H9 (cell line): ENCODE data around the gene PELI2. TPM values are rescaled to one million over a fixed set of nuclear protein-coding genes. Genes with fewer than 3 reads are reported as not detected.

Source experiments
- DNase-seq: peaks from one replicate; pipeline ENCODE4 v3.0.0-alpha.2; 2017
- H2AFZ ChIP-seq: one replicate; pipeline ENCODE4 v1.6.1; 2013; ENCODE audit warnings: mild to moderate bottlenecking, low read length, control low read depth, moderate library complexity
- H2AK5ac ChIP-seq: 2 replicates; pipeline ENCODE4 v1.6.1; 2013; ENCODE audit warnings: low read length, control low read depth, mixed read lengths; ENCODE audit not compliant: insufficient read length
- H2BK120ac ChIP-seq: one replicate; pipeline ENCODE4 v1.6.1; 2013; ENCODE audit warnings: low read depth, mild to moderate bottlenecking, low read length, control low read depth, inconsistent platforms; ENCODE audit not compliant: poor library complexity, severe bottlenecking
- H2BK12ac ChIP-seq: 2 replicates; pipeline ENCODE4 v1.6.1; 2013; ENCODE audit warnings: low read length, control low read depth, mixed read lengths, low read depth; ENCODE audit not compliant: insufficient read length
- H2BK15ac ChIP-seq: 2 replicates; pipeline ENCODE4 v1.6.1; 2013; ENCODE audit warnings: low read depth, low read length, control low read depth
- H2BK20ac ChIP-seq: one replicate; pipeline ENCODE4 v1.6.1; 2013; ENCODE audit warnings: low read depth, mild to moderate bottlenecking, low read length, control low read depth, inconsistent platforms; ENCODE audit not compliant: poor library complexity, severe bottlenecking
- H2BK5ac ChIP-seq: 2 replicates; pipeline ENCODE4 v1.6.1; 2013; ENCODE audit warnings: low read length, control low read depth, mixed read lengths; ENCODE audit not compliant: insufficient read length
- H3K14ac ChIP-seq: 2 replicates; pipeline ENCODE4 v1.6.1; 2013; ENCODE audit warnings: low read length, control low read depth; ENCODE audit not compliant: insufficient read depth
- H3K18ac ChIP-seq: 2 replicates; pipeline ENCODE4 v1.6.1; 2013; ENCODE audit warnings: low read depth, mild to moderate bottlenecking, mixed read lengths, low read length, control low read depth; ENCODE audit not compliant: insufficient read length
- H3K23ac ChIP-seq: 2 replicates; pipeline ENCODE4 v1.6.1; 2013; ENCODE audit warnings: low read length, control low read depth, mixed read lengths, low read depth; ENCODE audit not compliant: insufficient read length
- H3K23me2 ChIP-seq: 2 replicates; pipeline ENCODE4 v1.6.1; 2013; ENCODE audit warnings: low read depth, mild to moderate bottlenecking, mixed read lengths, low read length, control low read depth; ENCODE audit not compliant: insufficient read length, poor library complexity, severe bottlenecking
- H3K27ac ChIP-seq: 2 replicates; pipeline ENCODE4 v1.5.1; 2013; ENCODE audit warnings: low read length, control low read depth, mixed read lengths, low read depth; ENCODE audit not compliant: insufficient read length
- H3K27me3 ChIP-seq: 2 replicates; pipeline ENCODE4 v1.6.1; 2013; ENCODE audit warnings: low read length, control low read depth, inconsistent platforms; ENCODE audit not compliant: insufficient read depth
- H3K4ac ChIP-seq: 2 replicates; pipeline ENCODE4 v1.6.1; 2013; ENCODE audit warnings: low read depth, mild to moderate bottlenecking, control low read depth, inconsistent platforms, low read length, moderate library complexity
- H3K4me1 ChIP-seq: 2 replicates; pipeline ENCODE4 v1.6.1; 2013; ENCODE audit warnings: low read length, control low read depth, inconsistent platforms; ENCODE audit not compliant: insufficient read depth
- H3K4me2 ChIP-seq: 2 replicates; pipeline ENCODE4 v1.6.1; 2013; ENCODE audit warnings: low read length, control low read depth, mixed read lengths; ENCODE audit not compliant: insufficient read length, insufficient read depth
- H3K56ac ChIP-seq: 2 replicates; pipeline ENCODE4 v1.6.1; 2013; ENCODE audit warnings: low read depth, mild to moderate bottlenecking, mixed read lengths, low read length, control low read depth; ENCODE audit not compliant: insufficient read length
- H3K79me1 ChIP-seq: 2 replicates; pipeline ENCODE4 v1.6.1; 2013; ENCODE audit warnings: low read depth, mild to moderate bottlenecking, moderate library complexity, low read length, control low read depth, inconsistent platforms; ENCODE audit not compliant: insufficient read depth, poor library complexity, severe bottlenecking
- H3K79me2 ChIP-seq: 2 replicates; pipeline ENCODE4 v1.6.1; 2013; ENCODE audit warnings: low read length, control low read depth, inconsistent platforms; ENCODE audit not compliant: insufficient read depth
- H3K9ac ChIP-seq: 2 replicates; pipeline ENCODE4 v1.6.1; 2013; ENCODE audit warnings: low read length, control low read depth, mixed read lengths; ENCODE audit not compliant: insufficient read length; ENCODE audit errors: extremely low read depth
- H3K9me3 ChIP-seq: one replicate; pipeline ENCODE4 v1.6.1; 2013; ENCODE audit warnings: low read depth, low read length, inconsistent platforms; ENCODE audit not compliant: control insufficient read depth
- H3T11ph ChIP-seq: one replicate; pipeline ENCODE4 v1.6.1; 2013; ENCODE audit warnings: mild to moderate bottlenecking, low read length, control low read depth, inconsistent platforms
- H4K20me1 ChIP-seq: one replicate; pipeline ENCODE4 v1.6.1; 2013; ENCODE audit not compliant: control insufficient read depth, insufficient read length, insufficient read depth
- H4K5ac ChIP-seq: 2 replicates; pipeline ENCODE4 v1.6.1; 2013; ENCODE audit warnings: low read depth, mild to moderate bottlenecking, mixed read lengths, low read length, control low read depth; ENCODE audit not compliant: insufficient read length
- H4K8ac ChIP-seq: replicated peaks from 2 replicates; pipeline ENCODE4 v1.6.1; 2013; ENCODE audit warnings: low read length, control low read depth, mixed read lengths, low read depth; ENCODE audit not compliant: insufficient read length
- H4K91ac ChIP-seq: 2 replicates; pipeline ENCODE4 v1.6.1; 2013; ENCODE audit warnings: low read depth, mild to moderate bottlenecking, moderate library complexity, mixed read lengths, low read length, control low read depth; ENCODE audit not compliant: insufficient read length
- H3K27ac Mint-ChIP-seq, 3 experiments: 2 replicates in 2 of 3; 3 replicates in 1 of 3; pipeline ENCODE4 v1.8.0; 2020 to 2021; ENCODE audit warnings: mixed read lengths in 3 of 3, mild to moderate bottlenecking in 1 of 3, moderate library complexity in 1 of 3
- H3K27me3 Mint-ChIP-seq: 2 replicates; pipeline ENCODE4 v1.8.0; 2021; ENCODE audit warnings: low read depth, mild to moderate bottlenecking, moderate library complexity, mixed read lengths
- H3K36me3 Mint-ChIP-seq, 3 experiments: 2 replicates in 2 of 3; 3 replicates in 1 of 3; pipeline ENCODE4 v1.8.0; 2020 to 2021; ENCODE audit warnings: low read depth in 3 of 3, mixed read lengths in 3 of 3; ENCODE audit not compliant: insufficient read depth in 1 of 3
- H3K4me1 Mint-ChIP-seq, 2 experiments: 2 replicates each; pipeline ENCODE4 v1.8.0; 2020; ENCODE audit warnings: mixed read lengths in 2 of 2
- H3K4me3 Mint-ChIP-seq, 2 experiments: 2 replicates in 1 of 2; 3 replicates in 1 of 2; pipeline ENCODE4 v1.8.0; 2020 to 2021; ENCODE audit warnings: mild to moderate bottlenecking in 2 of 2, mixed read lengths in 2 of 2, moderate library complexity in 1 of 2
- H3K9me3 Mint-ChIP-seq, 2 experiments: 2 replicates in 1 of 2; 3 replicates in 1 of 2; pipeline ENCODE4 v1.8.0; 2020; ENCODE audit warnings: mild to moderate bottlenecking in 2 of 2, mixed read lengths in 2 of 2, moderate library complexity in 1 of 2
- CTCF ChIP-seq: fragments of 200-600 bp; sonication (generic); conservative IDR thresholded peaks from 3 replicates; pipeline ENCODE4 v1.8.0; 2021; ENCODE audit warnings: antibody characterized with exemption, mild to moderate bottlenecking
- WGBS: extraction: QIAGEN DNeasy Blood & Tissue Kit; methylation state at CpG from one replicate; pipeline ENCODE4 v1.1.7; 2013; ENCODE audit warnings: missing lambda C conversion rate, low lambda C conversion rate, mixed read lengths; ENCODE audit not compliant: insufficient read length; ENCODE audit errors: extremely low coverage; 5-methylcytosine and 5-hydroxymethylcytosine counted together
- total RNA-seq: library from RNA; stranded (reverse); gene quantifications from 2 replicates; pipeline ENCODE4 v1.2.1, GENCODE V29; 2021

PELI2 gene
- total RNA-seq, 1 experiment from 2014 or later, result 18.0 TPM

- H2BK120ac ChIP-seq, result no peak overlapping the region
- no peak overlapping the region for H2AK5ac ChIP-seq
- no peak overlapping the region for H2BK15ac ChIP-seq
- Mint-ChIP-seq H3K4me1 (peaks cover 8 to 14% of the 10 kb centered on the region in 2 experiments), H3K36me3 (peaks cover 0 to 4% (median 0%) of the 10 kb centered on the region in 3 experiments; a peak in 3 of 7 replicates), H3K27me3 (no peaks in the 10 kb centered on the region), H3K4me3 (no peak overlapping the region), H3K9me3 (no peaks in the 10 kb centered on the region), H3K27ac (0 out of 7 replicates have a peak overlapping the region, but pooled peaks of 1 of the 3 experiments have one; percentile 45)
- no peaks in the 10 kb centered on the region for H3K79me1 ChIP-seq
- no peak overlapping the region for H3K18ac ChIP-seq
- no peak for DNase-seq
- no peak overlapping the region for H3K23ac ChIP-seq
- H2BK20ac ChIP-seq, result no peak overlapping the region
- H3K9ac ChIP-seq, result no peak overlapping the region
- no peak overlapping the region for H2BK12ac ChIP-seq
- no peak overlapping the region for H3K4me2 ChIP-seq
- no peak overlapping the region for H2AFZ ChIP-seq
- no peaks in the 10 kb centered on the region for H3K9me3 ChIP-seq
- no peak overlapping the region for H4K91ac ChIP-seq
- H3K4ac ChIP-seq, result no peak overlapping the region
- no peak overlapping the region for H4K5ac ChIP-seq
- no peak overlapping the region for H2BK5ac ChIP-seq
- no peak overlapping the region for H3T11ph ChIP-seq
- no peak overlapping the region for H3K14ac ChIP-seq
- H3K4me1 ChIP-seq, result no peaks in the 10 kb centered on the region
- WGBS, result no CpG with 5 or more reads among the region's 5 CpGs
- no peaks in the 10 kb centered on the region for H3K27me3 ChIP-seq
- no peaks in the 10 kb centered on the region for H3K79me2 ChIP-seq
- H4K8ac ChIP-seq, result no peak overlapping the region
- no peak overlapping the region for H3K27ac ChIP-seq
- peak; percentile 60; the same call in 2 of the 3 replicates for TF ChIP-seq CTCF
- no peak overlapping the region for H3K56ac ChIP-seq
- H3K23me2 ChIP-seq, result no peaks in the 10 kb centered on the region
- H4K20me1 ChIP-seq, result no peaks in the 10 kb centered on the region
These were observed 129.4 kb downstream of the PELI2 start for GRCh38 chr14:56247495-56248200.
